MCF 10A (cell line): ENCODE results near the gene KLHL26. TPM values are rescaled to one million over a fixed set of nuclear protein-coding genes. Genes with fewer than 3 reads are reported as not detected.

Source experiments
- BruUV-seq: library from RNA; stranded (reverse); fragments of 400-500 nt; replicated peaks from 2 replicates; lab custom pipeline; 2021; lab: Mats Ljungman, UMichigan
- CTCF ChIA-PET: fragments of 300-600 bp; sonication (Branson Sonifier 250); formaldehyde crosslinking; extraction: SDS; loops from one replicate; lab custom pipeline; 2021; ENCODE audit warnings: antibody characterized with exemption, inconsistent platforms; lab: Yijun Ruan, JAX
- POLR2A ChIA-PET: fragments of 300-600, 350-650 bp; sonication (Branson Sonifier 250); formaldehyde crosslinking; extraction: SDS; loops from one replicate; lab custom pipeline; 2020; ENCODE audit warnings: antibody characterized with exemption, inconsistent platforms; lab: Yijun Ruan, JAX
- DNase-seq: peaks from one replicate; pipeline ENCODE4 v3.0.0-alpha.2; 2018; ENCODE audit not compliant: unreplicated experiment
- H3K27ac Mint-ChIP-seq: one replicate; pipeline ENCODE4 v1.8.0; 2022; ENCODE audit warnings: mild to moderate bottlenecking, low read depth, mixed read lengths; ENCODE audit not compliant: unreplicated experiment
- H3K27me3 Mint-ChIP-seq: one replicate; pipeline ENCODE4 v1.8.0; 2022; ENCODE audit warnings: mixed read lengths; ENCODE audit not compliant: insufficient read depth, unreplicated experiment
- H3K36me3 Mint-ChIP-seq: one replicate; pipeline ENCODE4 v1.8.0; 2022; ENCODE audit warnings: mild to moderate bottlenecking, moderate library complexity, mixed read lengths; ENCODE audit not compliant: insufficient read depth, unreplicated experiment
- H3K4me1 Mint-ChIP-seq: one replicate; pipeline ENCODE4 v1.8.0; 2022; ENCODE audit warnings: mixed read lengths; ENCODE audit not compliant: insufficient read depth, unreplicated experiment
- H3K4me3 Mint-ChIP-seq: one replicate; pipeline ENCODE4 v1.8.0; 2022; ENCODE audit warnings: mild to moderate bottlenecking, moderate library complexity, mixed read lengths; ENCODE audit not compliant: unreplicated experiment
- H3K9me3 Mint-ChIP-seq: one replicate; pipeline ENCODE4 v1.8.0; 2022; ENCODE audit warnings: mixed read lengths; ENCODE audit not compliant: unreplicated experiment
- intact Hi-C: fragments of 100-400 bp; cut with micrococcal nuclease; formaldehyde crosslinking; loops from 2 replicates; pipeline ENCODE4 v1.14.1; 2022
- total RNA-seq: library from RNA; stranded (reverse); gene quantifications from 2 replicates; pipeline ENCODE4 v1.2.3, GENCODE V29; 2022
- TF ChIP-seq, protein P1 (sequence below): fragments of 200-600 bp; IDR thresholded peaks from one replicate; pipeline ENCODE4 v1.8.0; 2022; ENCODE audit warnings: antibody characterized with exemption, mild to moderate bottlenecking; ENCODE audit not compliant: unreplicated experiment

The KLHL26 gene
- total RNA-seq, 1 experiment from 2014 or later, result 6.6 TPM

- no peaks in the 10 kb centered on the region for H3K9me3 Mint-ChIP-seq
- H3K27ac Mint-ChIP-seq, result no peak overlapping the region
- intact Hi-C loops, result no loop called here
- BruUV-seq, result no TSS peak
- TF ChIP-seq, protein P1, sequence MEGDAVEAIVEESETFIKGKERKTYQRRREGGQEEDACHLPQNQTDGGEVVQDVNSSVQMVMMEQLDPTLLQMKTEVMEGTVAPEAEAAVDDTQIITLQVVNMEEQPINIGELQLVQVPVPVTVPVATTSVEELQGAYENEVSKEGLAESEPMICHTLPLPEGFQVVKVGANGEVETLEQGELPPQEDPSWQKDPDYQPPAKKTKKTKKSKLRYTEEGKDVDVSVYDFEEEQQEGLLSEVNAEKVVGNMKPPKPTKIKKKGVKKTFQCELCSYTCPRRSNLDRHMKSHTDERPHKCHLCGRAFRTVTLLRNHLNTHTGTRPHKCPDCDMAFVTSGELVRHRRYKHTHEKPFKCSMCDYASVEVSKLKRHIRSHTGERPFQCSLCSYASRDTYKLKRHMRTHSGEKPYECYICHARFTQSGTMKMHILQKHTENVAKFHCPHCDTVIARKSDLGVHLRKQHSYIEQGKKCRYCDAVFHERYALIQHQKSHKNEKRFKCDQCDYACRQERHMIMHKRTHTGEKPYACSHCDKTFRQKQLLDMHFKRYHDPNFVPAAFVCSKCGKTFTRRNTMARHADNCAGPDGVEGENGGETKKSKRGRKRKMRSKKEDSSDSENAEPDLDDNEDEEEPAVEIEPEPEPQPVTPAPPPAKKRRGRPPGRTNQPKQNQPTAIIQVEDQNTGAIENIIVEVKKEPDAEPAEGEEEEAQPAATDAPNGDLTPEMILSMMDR, result no peak
- H3K36me3 Mint-ChIP-seq, result no peaks in the 10 kb centered on the region
- no peak overlapping the region for H3K4me3 Mint-ChIP-seq
- DNase-seq, result no peak
- CTCF ChIA-PET, result interaction anchor here (0.6 kb wide), 1 partner anchor 57 kb away, joined by 3 read pairs; no protein-coding TSS in a partner anchor
- POLR2A ChIA-PET, result no interaction called here
- H3K4me1 Mint-ChIP-seq, result peaks cover 5% of the 10 kb centered on the region
- no peaks in the 10 kb centered on the region for H3K27me3 Mint-ChIP-seq
Observed at GRCh38 chr19:18651300-18651699, 14.5 kb downstream of the KLHL26 start.

GRCh38 chr19:18651733-18652132 lies 14.9 kb downstream of the KLHL26 start:
- no peak overlapping the region for H3K4me3 Mint-ChIP-seq
- peaks cover 4% of the 10 kb centered on the region for H3K27me3 Mint-ChIP-seq
- no peak for DNase-seq
- POLR2A ChIA-PET, result no interaction called here
- TF ChIP-seq, protein P1, result no peak
- no peaks in the 10 kb centered on the region for H3K36me3 Mint-ChIP-seq
- H3K9me3 Mint-ChIP-seq, result no peaks in the 10 kb centered on the region
- CTCF ChIA-PET, result interaction anchor here (0.7 kb wide), 1 partner anchor 93 kb away, joined by 3 read pairs; no protein-coding TSS in a partner anchor
- H3K4me1 Mint-ChIP-seq, result peaks cover 5% of the 10 kb centered on the region
- intact Hi-C loops, result no loop called here
- H3K27ac Mint-ChIP-seq, result no peak overlapping the region
- no TSS peak for BruUV-seq

- Mint-ChIP-seq H3K27ac (no peak overlapping the region), H3K27me3 (peaks cover 18% of the 10 kb centered on the region), H3K4me1 (peaks cover 11% of the 10 kb centered on the region), H3K9me3 (no peaks in the 10 kb centered on the region), H3K4me3 (no peak overlapping the region), H3K36me3 (peaks cover 7% of the 10 kb centered on the region)
- CTCF ChIA-PET, result no interaction called here
- BruUV-seq, result no TSS peak
- DNase-seq, result no peak
- POLR2A ChIA-PET, result no interaction called here
- intact Hi-C loops, result no loop called here
- TF ChIP-seq, protein P1, result no peak
Observed at GRCh38 chr19:18653853-18654252, 17.0 kb downstream of the KLHL26 start.

GRCh38 chr19:18654469-18654868 lies 17.6 kb downstream of the KLHL26 start:
- no peak for DNase-seq
- CTCF ChIA-PET, result interaction anchor here (0.6 kb wide), 1 partner anchor 66 kb away, joined by 3 read pairs; the partner anchor contains the start of gene REX1BD
- H3K4me1 Mint-ChIP-seq, result peaks cover 11% of the 10 kb centered on the region
- no TSS peak for BruUV-seq
- no peaks in the 10 kb centered on the region for H3K9me3 Mint-ChIP-seq
- intact Hi-C loops, result no loop called here
- H3K36me3 Mint-ChIP-seq, result peaks cover 10% of the 10 kb centered on the region
- peaks cover 18% of the 10 kb centered on the region for H3K27me3 Mint-ChIP-seq
- TF ChIP-seq, protein P1, result no peak
- no peak overlapping the region for H3K27ac Mint-ChIP-seq
- POLR2A ChIA-PET, result no interaction called here
- H3K4me3 Mint-ChIP-seq, result no peak overlapping the region
